HAP-1 (cell line): ENCODE measurements around the gene CCDC61.

Experiments
- DNase-seq, 2 experiments: peaks; one replicate each; pipeline ENCODE4 v3.0.0-alpha.2; 2016 to 2020; ENCODE audit warnings: low spot score in 2 of 2
- H3K27me3 ChIP-seq: fragments of 250-450 bp; sonication (Bioruptor Pico); 2 replicates; pipeline ENCODE4 v1.5.1; 2020; ENCODE audit warnings: low read depth, mild to moderate bottlenecking, moderate library complexity
- H3K36me3 ChIP-seq: fragments of 250-450 bp; sonication (Bioruptor Pico); replicated peaks from 2 replicates; pipeline ENCODE4 v1.5.1; 2020; ENCODE audit warnings: mild to moderate bottlenecking
- H3K4me1 ChIP-seq: fragments of 250-450 bp; sonication (Bioruptor Pico); 2 replicates; pipeline ENCODE4 v1.5.1; 2020; ENCODE audit warnings: mild to moderate bottlenecking
- H3K4me3 ChIP-seq: fragments of 250-450 bp; sonication (Bioruptor Pico); 2 replicates; pipeline ENCODE4 v1.5.1; 2020; ENCODE audit warnings: mild to moderate bottlenecking, moderate library complexity
- H3K9me3 ChIP-seq: fragments of 250-450 bp; sonication (Bioruptor Pico); 2 replicates; pipeline ENCODE4 v1.5.1; 2020; ENCODE audit warnings: mild to moderate bottlenecking, moderate library complexity
- in situ Hi-C: fragments of 300-500 bp; cut with MboI; formaldehyde crosslinking; loops from 3 replicates; pipeline ENCODE4 v1.14.3; 2020; ENCODE audit warnings: low sequenced_read_pairs, inconsistent platforms, mixed read lengths

CCDC61 gene

DNA sequence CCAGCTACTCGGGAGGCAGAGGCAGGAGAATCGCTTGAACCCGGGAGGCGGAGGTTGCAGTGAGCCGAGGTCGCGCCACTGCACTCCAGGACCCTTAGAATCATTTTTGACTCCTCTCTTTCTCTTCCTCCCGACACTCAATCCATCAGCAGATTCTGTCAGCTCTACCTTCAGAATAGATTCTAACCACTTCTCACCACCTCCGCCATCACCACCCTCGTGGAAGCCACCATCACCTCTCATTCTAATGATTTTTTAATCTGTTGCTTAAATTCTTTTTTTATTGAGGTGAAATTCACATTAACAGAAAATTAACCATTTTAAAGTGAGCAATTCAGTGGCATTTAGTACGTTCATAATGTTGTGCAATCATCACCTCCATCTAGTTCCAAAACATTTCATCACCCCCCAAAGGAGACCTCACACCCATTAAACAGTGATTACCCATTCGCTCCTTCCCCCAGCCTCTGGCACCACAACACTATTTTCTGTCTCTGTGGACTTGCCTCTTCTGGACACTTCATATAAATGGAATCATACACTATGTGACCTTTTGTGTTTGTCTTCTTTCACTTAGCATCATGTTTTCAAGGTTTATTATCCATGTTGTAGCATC is 5.0 kb upstream of the CCDC61 start:
- Histone ChIP-seq H3K36me3 (no peaks in the 10 kb centered on the region), H3K4me3 (no peak overlapping the region)
- in situ Hi-C loops: no loop called here

DNA sequence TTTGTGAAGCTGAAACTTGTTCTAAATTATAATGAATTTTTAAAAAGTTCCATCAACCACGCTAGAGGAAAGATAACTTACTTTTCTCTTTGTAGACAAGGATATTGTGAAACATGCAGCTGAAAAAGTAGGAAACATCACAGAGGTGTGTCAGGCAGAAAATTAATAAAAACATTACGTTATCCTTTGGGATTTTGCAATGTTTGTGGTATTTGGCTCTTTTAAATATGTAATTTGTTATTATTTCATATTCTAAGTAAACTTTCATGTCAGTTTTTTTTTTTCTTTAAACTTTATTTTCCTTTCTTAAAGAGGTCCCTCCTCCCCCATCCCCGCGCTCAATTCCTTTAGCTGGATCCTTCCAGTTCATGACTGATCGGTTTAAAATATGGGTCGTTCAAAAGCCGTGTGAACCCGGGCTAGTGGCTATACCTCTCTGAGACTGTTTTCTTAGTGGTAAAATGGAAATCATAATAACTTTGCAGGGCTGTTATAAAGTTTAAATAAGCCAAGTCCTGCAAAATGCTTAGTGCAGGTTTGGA is 740 bp upstream of the CCDC61 start:
- Histone ChIP-seq H3K4me3 (peak overlapping the region; percentile 32), H3K9me3 (no peaks in the 10 kb centered on the region), H3K27me3 (peaks cover 9% of the 10 kb centered on the region), H3K4me1 (peaks cover 4% of the 10 kb centered on the region), H3K36me3 (no peaks in the 10 kb centered on the region)
- in situ Hi-C loops: no loop called here
- DNase-seq: peak in 1 of 2 experiments; percentile 33

More for the DNA sequence above, 5.0 kb upstream of the CCDC61 start:
- Histone ChIP-seq H3K27me3 (peaks cover 9% of the 10 kb centered on the region), H3K9me3 (no peaks in the 10 kb centered on the region), H3K4me1 (peaks cover 4% of the 10 kb centered on the region)
- DNase-seq: no peak

DNA sequence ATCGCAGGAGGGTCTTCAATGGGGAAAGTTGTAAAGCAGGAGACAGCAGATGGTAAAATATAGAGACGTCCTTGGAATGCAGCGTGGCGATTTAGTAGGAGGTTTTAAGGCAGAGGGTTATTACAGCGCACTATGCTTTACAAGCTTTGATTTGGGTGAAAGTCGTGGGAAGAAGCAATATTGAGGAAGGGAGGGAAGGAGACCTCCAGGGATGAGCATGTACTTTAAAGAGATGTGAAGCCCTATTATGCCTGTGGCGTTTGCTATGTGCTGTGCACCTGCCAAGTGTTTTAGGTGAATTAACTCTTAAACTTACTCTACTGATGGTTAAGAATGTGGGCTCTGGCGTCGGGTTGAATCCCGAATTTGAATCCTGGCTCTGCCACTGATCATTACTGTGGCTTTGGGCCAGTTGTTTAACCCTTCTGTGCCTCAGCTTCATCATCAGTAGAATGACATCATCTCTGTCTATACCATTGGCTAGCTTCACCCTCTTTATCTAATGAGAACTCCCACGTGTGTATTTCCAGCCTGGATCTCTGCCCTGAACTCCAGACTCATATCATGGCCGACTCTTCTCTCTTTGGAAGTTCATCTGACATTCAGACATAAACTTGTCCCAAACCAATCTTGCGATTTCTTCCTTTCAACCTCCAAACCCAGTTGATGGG is 583 bp downstream of the CCDC61 start:
- DNase-seq: no peak
- Histone ChIP-seq H3K9me3 (no peaks in the 10 kb centered on the region), H3K36me3 (no peaks in the 10 kb centered on the region), H3K4me1 (peaks cover 4% of the 10 kb centered on the region), H3K4me3 (peak overlapping the region; percentile 84), H3K27me3 (no peaks in the 10 kb centered on the region)
- in situ Hi-C loops: no loop called here

DNA sequence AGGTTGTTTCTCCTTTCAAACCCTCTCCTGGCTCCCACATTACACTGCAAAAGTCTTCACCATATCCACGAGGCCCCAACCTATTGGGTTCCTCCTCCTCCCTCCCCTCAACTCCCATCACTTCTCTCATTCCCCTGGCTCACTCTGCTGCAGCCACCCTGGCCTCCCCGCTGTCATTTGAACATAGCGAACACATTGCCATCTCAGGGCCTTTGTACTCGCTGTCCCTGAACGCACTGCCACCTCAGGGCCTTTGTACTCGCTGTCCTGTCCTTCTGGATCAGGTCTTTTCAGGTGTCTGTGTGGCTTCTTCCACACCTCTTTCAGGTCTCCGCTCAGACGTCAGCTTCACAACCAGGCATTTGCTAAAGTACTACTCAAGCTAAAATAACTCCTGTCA is 1.7 kb downstream of the CCDC61 start:
- Histone ChIP-seq H3K9me3 (no peaks in the 10 kb centered on the region), H3K4me3 (no peak overlapping the region), H3K27me3 (no peaks in the 10 kb centered on the region), H3K36me3 (no peaks in the 10 kb centered on the region), H3K4me1 (peaks cover 4% of the 10 kb centered on the region)
- no peak for DNase-seq
- in situ Hi-C loops: no loop called here

DNA sequence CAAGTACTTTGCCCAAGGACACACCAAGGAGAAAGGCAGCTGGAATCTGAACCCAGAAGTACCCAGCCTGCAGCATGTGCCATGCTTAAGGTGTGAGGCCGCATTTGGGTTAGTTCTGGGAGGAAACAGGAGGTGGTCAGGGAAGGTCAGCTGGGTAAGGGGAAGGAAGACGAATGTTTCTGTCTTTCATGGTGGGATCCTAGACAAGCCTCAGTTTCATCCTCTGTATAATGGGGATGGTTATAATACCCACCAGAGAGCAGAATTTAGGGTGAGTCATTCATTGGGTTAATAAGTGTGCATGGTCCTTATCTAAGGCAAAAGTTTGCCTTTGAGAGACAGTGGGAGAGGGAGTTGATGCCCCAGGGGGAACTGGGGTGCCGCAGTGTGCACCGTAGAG is 3.6 kb downstream of the CCDC61 start:
- Histone ChIP-seq H3K4me1 (peaks cover 4% of the 10 kb centered on the region), H3K27me3 (no peaks in the 10 kb centered on the region), H3K4me3 (no peak overlapping the region), H3K9me3 (no peaks in the 10 kb centered on the region), H3K36me3 (no peaks in the 10 kb centered on the region)
- no peak for DNase-seq
- in situ Hi-C loops: no loop called here

DNA sequence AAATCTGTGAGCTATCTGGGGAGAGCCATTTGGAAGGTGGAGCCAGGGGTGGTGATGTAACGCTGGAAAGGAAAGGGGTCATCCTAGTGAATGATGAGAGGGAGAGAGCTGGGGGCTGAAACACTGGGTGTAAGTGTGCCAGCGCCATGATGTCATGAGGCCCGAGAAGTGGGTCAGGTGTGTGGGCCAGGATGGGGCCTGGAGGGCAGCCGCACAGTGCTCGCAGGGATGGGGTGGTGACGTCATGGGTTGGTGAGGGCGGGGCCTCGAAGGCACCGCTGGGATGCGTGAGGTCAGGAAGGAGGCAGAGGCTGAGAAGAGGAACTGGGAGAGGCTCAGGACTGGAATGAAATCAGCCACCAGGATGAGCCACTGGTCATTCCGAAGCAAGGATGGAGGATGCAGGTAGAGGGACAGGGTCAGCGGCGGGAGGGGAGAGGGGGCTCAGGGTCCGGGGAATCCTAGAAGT is 4.4 kb downstream of the CCDC61 start:
- Histone ChIP-seq H3K27me3 (no peaks in the 10 kb centered on the region), H3K4me3 (no peak overlapping the region), H3K4me1 (no peaks in the 10 kb centered on the region; the same call in none of the 2 replicates), H3K36me3 (no peaks in the 10 kb centered on the region), H3K9me3 (no peaks in the 10 kb centered on the region)
- no peak for DNase-seq
- in situ Hi-C loops: no loop called here

DNA sequence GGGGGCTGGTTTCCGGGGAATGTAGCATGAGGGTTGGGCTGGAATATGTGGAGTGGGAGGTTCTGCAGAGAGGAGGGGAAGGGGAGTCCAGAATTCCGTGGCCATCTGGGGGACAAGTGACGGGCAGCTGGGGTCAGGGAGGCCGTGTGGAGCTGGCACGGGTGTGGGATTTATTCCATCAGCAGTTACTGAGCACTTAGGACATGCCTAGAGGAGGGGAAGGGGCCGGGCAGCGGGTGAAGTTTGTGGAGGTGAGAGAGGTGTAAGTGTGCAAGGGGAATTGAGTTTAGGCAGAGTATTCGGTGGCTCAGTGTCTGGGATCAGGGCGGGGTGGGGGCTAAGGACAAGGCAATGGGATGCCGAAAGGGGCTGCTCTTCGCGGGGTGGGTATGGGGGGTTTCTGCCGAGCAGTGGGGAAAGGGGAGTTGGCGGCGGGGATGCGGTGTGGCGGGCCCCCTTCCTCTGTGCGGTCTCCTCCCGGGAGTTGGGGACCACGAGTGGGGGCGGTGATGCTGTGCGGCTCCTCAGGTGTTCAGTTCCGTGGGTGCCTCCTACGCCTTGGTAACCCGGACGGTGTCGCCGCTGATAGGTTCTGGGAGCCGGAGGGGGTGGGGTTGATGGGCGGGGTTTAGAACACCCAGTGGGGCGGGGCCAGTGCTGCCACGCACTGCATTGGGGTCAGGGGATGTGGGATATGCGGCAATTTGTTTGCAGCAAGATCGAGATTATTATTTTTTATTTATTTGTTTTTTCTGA is 5.4 kb downstream of the CCDC61 start:
- H3K9me3 ChIP-seq: no peaks in the 10 kb centered on the region
- H3K4me1 ChIP-seq: no peaks in the 10 kb centered on the region; the same call in 1 of the 2 replicates
- in situ Hi-C loops: no loop called here
- peak in 1 of 2 experiments; percentile 48 for DNase-seq
- no peaks in the 10 kb centered on the region for H3K36me3 ChIP-seq
- no peaks in the 10 kb centered on the region for H3K27me3 ChIP-seq
- H3K4me3 ChIP-seq: no peak overlapping the region

DNA sequence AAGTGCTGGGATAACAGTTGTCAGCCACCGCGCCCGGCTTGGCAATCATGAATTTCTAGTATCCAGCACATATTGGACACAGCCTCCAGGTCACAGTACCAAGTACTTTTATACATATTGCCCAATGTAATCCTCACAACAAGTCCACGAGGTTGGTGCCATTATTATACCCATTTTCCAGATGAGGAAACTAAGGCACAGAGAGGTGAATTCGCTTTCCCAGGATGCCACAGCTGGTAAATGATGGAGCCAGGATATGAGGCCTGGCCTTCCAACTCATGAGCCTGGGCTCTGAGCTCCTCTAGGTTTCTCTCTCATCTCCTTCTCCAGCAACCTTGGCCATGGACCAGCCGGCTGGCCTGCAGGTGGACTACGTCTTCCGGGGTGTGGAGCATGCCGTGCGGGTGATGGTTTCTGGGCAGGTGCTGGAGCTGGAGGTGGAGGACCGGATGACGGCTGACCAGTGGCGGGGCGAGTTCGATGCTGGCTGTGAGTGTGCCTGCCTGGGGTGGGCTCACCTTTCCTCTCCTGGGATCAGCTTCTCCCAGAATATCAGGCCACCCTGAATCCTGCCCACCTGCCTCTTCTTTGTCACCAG is 7.5 kb downstream of the CCDC61 start:
- no peaks in the 10 kb centered on the region for H3K9me3 ChIP-seq
- DNase-seq: no peak
- in situ Hi-C loops: no loop called here
- H3K27me3 ChIP-seq: no peaks in the 10 kb centered on the region
- H3K4me3 ChIP-seq: no peak overlapping the region
- H3K36me3 ChIP-seq: no peaks in the 10 kb centered on the region; the same call in 1 of the 2 replicates
- H3K4me1 ChIP-seq: no peaks in the 10 kb centered on the region

DNA sequence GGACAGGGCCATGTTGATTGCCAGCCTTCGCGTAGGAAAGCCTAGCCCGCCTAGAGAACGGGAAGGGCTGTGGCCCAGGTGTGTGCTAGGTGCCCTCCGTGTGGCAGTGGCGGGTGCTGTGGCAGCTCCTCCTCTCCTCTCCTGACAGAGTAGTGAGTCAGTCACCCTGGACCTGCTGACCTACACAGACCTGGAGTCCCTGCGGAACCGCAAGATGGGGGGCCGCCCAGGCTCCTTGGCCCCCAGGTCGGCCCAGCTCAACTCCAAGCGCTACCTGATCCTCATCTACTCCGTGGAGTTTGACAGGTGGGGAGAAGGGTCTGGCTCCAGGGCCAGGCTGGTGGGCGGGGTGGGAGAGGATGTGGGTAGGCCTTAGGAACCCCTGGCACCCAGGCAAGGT is 11.1 kb downstream of the CCDC61 start:
- Histone ChIP-seq H3K4me1 (no peaks in the 10 kb centered on the region), H3K9me3 (no peaks in the 10 kb centered on the region), H3K36me3 (no peaks in the 10 kb centered on the region; the same call in none of the 2 replicates), H3K27me3 (no peaks in the 10 kb centered on the region), H3K4me3 (no peak overlapping the region)
- in situ Hi-C loops: no loop called here
- DNase-seq: no peak

DNA sequence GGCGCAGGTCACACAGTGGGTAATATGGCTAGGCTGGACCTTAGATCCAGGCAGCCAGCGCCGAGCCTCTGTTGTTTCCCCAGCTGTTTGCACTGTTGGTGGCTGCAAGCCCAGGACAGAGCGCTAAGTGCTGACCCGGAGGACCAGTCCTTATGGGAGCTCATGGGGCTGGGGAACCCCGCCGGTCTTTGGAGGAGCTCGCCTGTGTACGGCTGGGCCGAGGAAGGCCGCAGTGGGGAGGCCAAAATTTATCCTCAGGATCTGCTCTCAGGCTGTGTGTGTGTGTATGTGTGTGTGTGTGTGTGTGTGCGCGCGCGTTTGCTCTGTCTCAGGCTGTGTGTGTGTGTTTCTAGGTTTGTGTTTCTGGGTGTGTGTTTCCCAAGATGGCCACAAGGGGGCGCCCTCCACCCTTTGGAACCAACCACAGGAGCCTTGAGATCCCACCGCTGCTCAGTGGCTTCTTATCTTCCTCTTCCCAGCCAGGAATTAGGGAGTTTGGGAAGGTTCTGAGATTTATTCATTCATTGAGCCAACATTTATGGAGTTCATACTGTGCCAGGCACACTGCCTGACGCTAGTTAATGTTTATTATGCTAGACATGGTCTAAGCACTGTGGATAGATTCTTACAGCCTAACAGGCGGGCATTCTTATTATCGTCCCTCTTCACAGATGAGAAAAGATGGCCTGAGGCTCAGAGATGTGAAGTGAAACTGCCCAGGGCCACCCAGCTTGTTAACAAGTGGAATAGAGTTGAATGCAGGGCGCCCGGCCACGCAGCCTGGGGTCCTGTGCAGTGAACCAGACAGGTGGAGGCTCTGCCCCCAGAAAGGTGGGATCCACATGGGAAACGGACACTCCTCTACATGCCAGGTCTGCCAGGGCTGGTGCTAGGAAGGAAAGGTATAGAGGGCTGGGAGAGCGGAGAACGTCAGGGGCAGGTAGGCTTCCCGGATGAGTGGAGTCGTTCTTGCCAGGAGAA is 14.6 kb downstream of the CCDC61 start:
- Histone ChIP-seq H3K4me1 (no peaks in the 10 kb centered on the region), H3K27me3 (no peaks in the 10 kb centered on the region), H3K9me3 (no peaks in the 10 kb centered on the region), H3K4me3 (no peak overlapping the region), H3K36me3 (no peaks in the 10 kb centered on the region; the same call in none of the 2 replicates)
- peak; percentile 31 to 87 for DNase-seq
- in situ Hi-C loops: no loop called here

DNA sequence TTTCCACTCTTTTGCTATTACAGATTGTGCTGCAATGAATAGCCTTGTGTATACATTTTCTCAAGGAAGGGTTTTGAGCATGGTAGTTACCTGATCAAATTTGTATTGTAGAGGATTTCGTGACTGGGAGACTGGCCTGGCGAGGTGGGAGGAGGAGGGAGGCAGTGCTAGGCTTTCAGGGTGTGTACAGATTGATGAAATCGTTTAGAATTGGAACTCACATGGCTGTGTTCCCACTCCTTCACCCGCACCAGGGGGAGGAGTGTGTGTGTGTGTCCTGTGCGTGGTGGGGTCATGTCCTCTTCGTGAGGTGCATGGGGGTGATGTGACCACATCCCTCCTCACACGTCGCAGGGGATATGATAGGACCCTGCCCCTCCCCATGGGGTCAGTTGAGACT is 19.3 kb downstream of the CCDC61 start:
- no peak for DNase-seq
- H3K4me3 ChIP-seq: no peak overlapping the region

DNA sequence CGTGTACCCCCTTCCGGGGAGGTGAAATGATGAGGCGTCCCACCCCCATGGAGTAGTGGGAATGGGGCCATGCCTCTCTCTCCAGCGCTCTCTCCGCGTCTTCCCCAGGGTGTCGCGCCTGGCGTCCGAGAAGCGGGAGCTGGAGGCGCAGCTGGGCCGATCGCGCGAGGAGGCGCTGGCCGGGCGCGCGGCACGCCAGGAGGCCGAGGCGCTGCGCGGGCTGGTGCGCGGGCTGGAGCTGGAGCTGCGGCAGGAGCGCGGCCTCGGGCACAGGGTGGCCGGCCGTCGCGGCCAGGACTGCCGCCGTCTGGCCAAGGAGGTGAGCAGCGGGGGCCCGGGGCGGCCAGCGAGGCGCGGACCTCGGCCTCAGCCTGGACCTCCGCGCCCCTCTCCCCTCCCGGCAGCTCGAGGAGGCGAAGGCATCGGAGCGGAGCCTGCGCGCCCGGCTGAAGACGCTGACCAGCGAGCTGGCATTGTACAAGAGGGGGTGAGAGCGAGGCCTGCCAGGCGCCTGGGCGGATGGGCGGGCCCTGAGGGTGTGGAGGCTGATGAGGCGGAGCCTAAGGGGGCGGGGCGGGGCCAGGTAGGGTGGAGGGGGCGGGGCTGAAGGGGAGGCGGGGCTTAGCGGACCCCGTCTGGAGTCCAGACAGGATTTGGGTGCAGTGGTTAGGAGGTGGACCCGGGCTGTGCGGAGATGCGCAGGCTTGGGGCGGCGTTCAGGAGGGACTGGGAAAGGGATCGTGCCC is 19.8 kb downstream of the CCDC61 start:
- H3K27me3 ChIP-seq: no peaks in the 10 kb centered on the region
- no peak for DNase-seq
- in situ Hi-C loops: no loop called here
- no peaks in the 10 kb centered on the region for H3K9me3 ChIP-seq
- no peak overlapping the region for H3K4me3 ChIP-seq
- peaks cover 15% of the 10 kb centered on the region for H3K36me3 ChIP-seq
- no peaks in the 10 kb centered on the region; the same call in 1 of the 2 replicates for H3K4me1 ChIP-seq

More for the DNA sequence above, 19.3 kb downstream of the CCDC61 start:
- no peaks in the 10 kb centered on the region for H3K27me3 ChIP-seq
- no peaks in the 10 kb centered on the region for H3K9me3 ChIP-seq
- in situ Hi-C loops: no loop called here
- peaks cover 15% of the 10 kb centered on the region for H3K36me3 ChIP-seq
- no peaks in the 10 kb centered on the region; the same call in 1 of the 2 replicates for H3K4me1 ChIP-seq
